Testis (tissue), 3 donors: ENCODE data around the gene SCYGR2. TPM values are rescaled to one million over a fixed set of nuclear protein-coding genes. Genes with fewer than 3 reads are reported as not detected.

ENCODE experiments used
- DNase-seq: peaks from one replicate; pipeline ENCODE4 v3.0.0-alpha.2; 2019
- H3K27ac ChIP-seq, 2 donors: fragments of 200-600 bp; sonication (generic); one replicate each; pipeline ENCODE4 v1.5.1; 2019
- H3K27me3 ChIP-seq: fragments of 200-600 bp; sonication (generic); one replicate; pipeline ENCODE4 v1.5.1; 2019
- H3K36me3 ChIP-seq: fragments of 200-600 bp; sonication (generic); one replicate; pipeline ENCODE4 v1.5.1; 2017; ENCODE audit warnings: low read depth; ENCODE audit errors: missing control alignments
- H3K4me1 ChIP-seq: fragments of 200-600 bp; sonication (generic); one replicate; pipeline ENCODE4 v1.5.1; 2019
- H3K4me3 ChIP-seq, 2 donors: fragments of 200-600 bp; sonication (generic); one replicate each; pipeline ENCODE4 v1.5.1; 2017 to 2019
- H3K9me3 ChIP-seq: fragments of 200-600 bp; sonication (generic); one replicate; pipeline ENCODE4 v1.5.1; 2017
- POLR2A ChIP-seq: fragments of 450-650 bp; IDR thresholded peaks from one replicate; pipeline ENCODE4 v1.6.1; 2017; ENCODE audit warnings: antibody characterized with exemption, mild to moderate bottlenecking, moderate library complexity
- WGBS, 2 donors: methylation state at CpG; one replicate each; pipeline ENCODE4 v1.1.5; 2018; 5-methylcytosine and 5-hydroxymethylcytosine counted together
- intact Hi-C: fragments of 100-400 bp; cut with DNase I; formaldehyde crosslinking; loops from one replicate; pipeline ENCODE4 v1.15.1; 2023; ENCODE audit warnings: low total_unique reads
- polyA plus RNA-seq: library from polyadenylated mRNA; stranded (reverse); fragments of 350-450 nt; fragmentation: Illumina TruSeq; extraction: RNeasy Lipid Tissue Mini Kit (QIAGEN cat#74804); gene quantifications from one replicate; pipeline ENCODE4 v1.2.3, GENCODE V29; 2014; ENCODE audit warnings: low read depth, low replicate concordance; ENCODE audit not compliant: insufficient read depth
- total RNA-seq, 2 donors: library from RNA; depleted of rRNA; stranded (reverse); fragments of >200 nt; gene quantifications; one replicate each; pipeline ENCODE4 v1.2.3, GENCODE V29; 2016
- TF ChIP-seq, protein P1 (sequence below), 3 experiments: fragments of 450-650 bp in 2 of 3; fragments of 200-600 bp in 1 of 3; sonication (generic) in 1 of 3; IDR thresholded peaks; one replicate each; pipeline ENCODE4 v1.5.1; 2016 to 2019; ENCODE audit warnings: antibody characterized with exemption in 3 of 3, mild to moderate bottlenecking in 2 of 3, moderate library complexity in 1 of 3

SCYGR2 gene
- total and polyA plus RNA-seq, 3 donors from 2014 or later: not detected

DNA sequence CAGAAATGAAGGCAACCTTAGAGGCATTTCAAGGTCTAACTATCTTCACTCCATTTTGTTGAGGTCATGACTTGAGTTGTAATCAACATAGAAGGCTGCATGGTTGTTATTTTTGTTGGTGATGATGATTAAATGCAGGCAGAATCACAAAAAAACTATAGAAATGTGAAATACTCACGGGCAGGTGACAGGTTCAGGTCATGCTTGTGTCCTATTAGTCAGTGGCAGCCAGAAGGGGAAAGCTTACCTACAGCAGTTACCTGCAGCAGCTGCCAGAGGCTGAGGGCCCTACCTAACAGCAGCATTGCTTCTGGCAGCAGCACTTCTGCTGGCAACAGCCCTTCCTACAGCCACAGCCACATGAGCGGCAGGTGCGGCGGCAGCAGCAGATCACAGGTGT is 15.6 kb downstream of the SCYGR2 start:
- no peak for DNase-seq
- WGBS, 2 donors: 55 to 87% methylated on average over 1 to 4 of the region's 4 CpGs
- TF ChIP-seq POLR2A: no peak
- TF ChIP-seq, protein P1, sequence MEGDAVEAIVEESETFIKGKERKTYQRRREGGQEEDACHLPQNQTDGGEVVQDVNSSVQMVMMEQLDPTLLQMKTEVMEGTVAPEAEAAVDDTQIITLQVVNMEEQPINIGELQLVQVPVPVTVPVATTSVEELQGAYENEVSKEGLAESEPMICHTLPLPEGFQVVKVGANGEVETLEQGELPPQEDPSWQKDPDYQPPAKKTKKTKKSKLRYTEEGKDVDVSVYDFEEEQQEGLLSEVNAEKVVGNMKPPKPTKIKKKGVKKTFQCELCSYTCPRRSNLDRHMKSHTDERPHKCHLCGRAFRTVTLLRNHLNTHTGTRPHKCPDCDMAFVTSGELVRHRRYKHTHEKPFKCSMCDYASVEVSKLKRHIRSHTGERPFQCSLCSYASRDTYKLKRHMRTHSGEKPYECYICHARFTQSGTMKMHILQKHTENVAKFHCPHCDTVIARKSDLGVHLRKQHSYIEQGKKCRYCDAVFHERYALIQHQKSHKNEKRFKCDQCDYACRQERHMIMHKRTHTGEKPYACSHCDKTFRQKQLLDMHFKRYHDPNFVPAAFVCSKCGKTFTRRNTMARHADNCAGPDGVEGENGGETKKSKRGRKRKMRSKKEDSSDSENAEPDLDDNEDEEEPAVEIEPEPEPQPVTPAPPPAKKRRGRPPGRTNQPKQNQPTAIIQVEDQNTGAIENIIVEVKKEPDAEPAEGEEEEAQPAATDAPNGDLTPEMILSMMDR (IDR thresholded peaks at IDR 0.05): no peak

DNA sequence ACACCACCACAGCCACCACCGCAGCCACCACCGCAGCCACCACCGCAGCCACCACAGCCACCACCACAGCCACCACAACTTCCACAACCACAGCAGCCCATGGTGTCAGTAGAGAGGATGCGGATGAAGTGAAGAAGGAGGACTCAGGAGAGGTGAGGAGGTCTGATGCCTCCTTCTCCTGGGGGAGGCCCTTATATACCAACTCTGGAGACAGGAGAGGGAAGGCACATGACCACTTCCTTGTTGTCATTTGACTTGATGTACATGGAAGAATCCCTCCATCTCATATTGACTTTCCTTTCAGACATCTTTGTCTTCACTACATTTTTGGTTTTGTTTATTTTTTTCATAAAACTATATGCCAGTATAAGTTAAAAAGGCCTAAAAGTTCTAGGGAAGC is 16.0 kb downstream of the SCYGR2 start, which contains the start of gene SCYGR3:
Gene SCYGR3, minus strand, starts transcription at position 101 of the 400 bp plus-strand sequence. Its CDS starts 0 bp downstream, at position 101.
- Histone ChIP-seq H3K27ac (no peak within 1 kb of the TSS), H3K4me3 (no peak within 1 kb of the TSS), H3K27me3 (no peaks in the 10 kb centered on the region), H3K9me3 (no peaks in the 10 kb centered on the region), H3K4me1 (no peaks in the 10 kb centered on the region), H3K36me3 (no peaks in the 10 kb centered on the region)
- no peak for DNase-seq
- WGBS, 2 donors: 99 to 100% methylated on average over 4 of the region's 4 CpGs
- TF ChIP-seq POLR2A: no peak
- TF ChIP-seq, protein P1 (IDR thresholded peaks at IDR 0.05): no peak
- intact Hi-C loops: no loop called here

More for the DNA sequence above, 15.6 kb downstream of the SCYGR2 start:
- Histone ChIP-seq H3K27ac (no peak overlapping the region), H3K27me3 (no peaks in the 10 kb centered on the region), H3K4me1 (no peaks in the 10 kb centered on the region), H3K36me3 (no peaks in the 10 kb centered on the region), H3K9me3 (no peaks in the 10 kb centered on the region), H3K4me3 (no peak overlapping the region)
- intact Hi-C loops: no loop called here

DNA sequence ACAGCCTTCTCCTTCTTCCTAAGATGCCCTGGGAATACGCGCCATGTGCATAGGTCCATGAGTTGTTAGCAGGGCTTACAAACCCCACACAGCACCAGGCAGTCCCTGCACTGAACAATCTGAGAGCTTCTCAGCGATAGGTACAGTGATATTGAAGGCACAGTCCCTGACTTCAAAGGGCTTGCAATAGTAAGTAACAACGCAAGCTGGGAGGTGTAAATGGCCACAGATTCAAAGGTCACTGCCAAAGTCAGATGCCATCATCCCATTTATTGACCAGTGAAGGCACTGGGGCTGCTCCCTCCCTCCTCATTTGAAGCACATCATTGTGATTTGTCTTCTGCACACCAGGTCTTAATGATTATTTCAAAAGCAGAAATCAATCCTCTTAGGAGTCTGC is 16.5 kb downstream of the SCYGR2 start:
- no peak overlapping the region for H3K4me3 ChIP-seq
- WGBS, 2 donors: 86 to 92% methylated on average over 4 of the region's 4 CpGs
- no peaks in the 10 kb centered on the region for H3K4me1 ChIP-seq
- DNase-seq: no peak
- H3K36me3 ChIP-seq: no peaks in the 10 kb centered on the region
- intact Hi-C loops: no loop called here
- no peaks in the 10 kb centered on the region for H3K9me3 ChIP-seq
- H3K27me3 ChIP-seq: no peaks in the 10 kb centered on the region
- H3K27ac ChIP-seq: no peak overlapping the region
- TF ChIP-seq, protein P1 (IDR thresholded peaks at IDR 0.05): no peak
- no peak for TF ChIP-seq POLR2A

DNA sequence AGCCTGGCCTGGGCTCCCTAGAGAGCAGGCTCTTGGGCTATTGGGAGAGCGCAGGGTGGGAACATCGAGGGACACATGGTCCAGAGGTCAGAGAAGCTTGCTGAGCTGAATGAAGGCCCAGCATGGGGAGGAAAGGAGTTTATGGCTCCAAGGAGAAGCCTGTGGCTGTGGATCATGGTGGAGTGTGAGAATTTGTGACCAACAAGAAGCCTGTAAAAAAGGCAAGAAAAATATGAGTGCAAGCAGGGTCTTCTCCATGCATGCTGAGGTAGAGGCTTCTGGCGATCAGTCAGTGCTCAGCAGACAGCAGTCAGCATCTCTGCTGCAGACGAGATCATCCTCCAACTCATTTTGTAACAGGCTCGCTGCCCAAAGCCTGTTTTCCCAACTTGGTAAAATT is 17.2 kb downstream of the SCYGR2 start:
- intact Hi-C loops: no loop called here
- H3K27me3 ChIP-seq: no peaks in the 10 kb centered on the region
- H3K27ac ChIP-seq: no peak overlapping the region
- no peak for TF ChIP-seq POLR2A
- TF ChIP-seq, protein P1 (IDR thresholded peaks at IDR 0.05): no peak
- no peak overlapping the region for H3K4me3 ChIP-seq
- H3K4me1 ChIP-seq: no peaks in the 10 kb centered on the region
- no peaks in the 10 kb centered on the region for H3K9me3 ChIP-seq
- DNase-seq: no peak
- H3K36me3 ChIP-seq: no peaks in the 10 kb centered on the region
- 54 to 57% methylated on average over 5 of the region's 5 CpGs for WGBS, 2 donors

DNA sequence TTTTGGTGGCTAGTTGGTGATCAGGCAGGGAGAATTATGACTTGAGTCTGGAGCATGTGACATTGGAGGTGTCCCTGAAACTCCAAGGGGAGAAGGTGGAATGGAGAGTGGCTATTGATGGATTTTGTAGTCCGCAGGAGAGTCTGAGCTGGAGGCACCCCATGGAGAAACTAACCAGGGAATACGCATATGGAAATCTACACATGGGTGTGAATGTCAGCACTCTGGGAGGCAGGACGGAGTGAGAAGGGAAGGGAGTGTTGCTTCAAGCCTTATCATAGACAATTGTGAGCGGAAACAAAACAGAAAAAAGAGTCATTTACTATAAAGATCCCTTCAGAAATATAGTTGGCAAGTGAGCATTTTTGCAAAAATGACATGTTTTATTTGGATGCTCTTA is 17.9 kb downstream of the SCYGR2 start:
- H3K27me3 ChIP-seq: no peaks in the 10 kb centered on the region
- H3K4me3 ChIP-seq: no peak overlapping the region
- H3K9me3 ChIP-seq: no peaks in the 10 kb centered on the region
- TF ChIP-seq POLR2A: no peak
- TF ChIP-seq, protein P1 (IDR thresholded peaks at IDR 0.05): no peak
- no peak overlapping the region for H3K27ac ChIP-seq
- no peaks in the 10 kb centered on the region for H3K36me3 ChIP-seq
- no peaks in the 10 kb centered on the region for H3K4me1 ChIP-seq
- intact Hi-C loops: no loop called here
- DNase-seq: no peak
- WGBS, 2 donors: 49 to 57% methylated on average over 4 of the region's 4 CpGs
